ENCODE data around the gene MAML1. TPM values are rescaled to one million over a fixed set of nuclear protein-coding genes. Genes with fewer than 3 reads are reported as not detected.

MAML1 gene
- total and polyA plus RNA-seq, 10 of the 15 experiments (the other 5 are each of a cell fraction or from before 2014, with no cell fraction given): 0.42 to 23.9 (median 7.3) TPM

- TF ChIP-seq IRF3 (IDR thresholded peaks at IDR 0.05) (no peak), ZNF274 (IDR thresholded peaks at IDR 0.05; ENCODE audit: insufficient read depth, insufficient read length) (no peak), TARDBP (IDR thresholded peaks at IDR 0.05; ENCODE audit: borderline replicate concordance) (no peak), SP1 (IDR thresholded peaks at IDR 0.05; ENCODE audit: low read depth, low read length) (no peak), ZNF384 (IDR thresholded peaks at IDR 0.05; ENCODE audit: borderline replicate concordance, low read depth, low read length) (no peak), RAD51 (IDR thresholded peaks at IDR 0.05) (no peak), SPI1 (IDR thresholded peaks at IDR 0.05; ENCODE audit: borderline replicate concordance, insufficient read depth, low read depth, low read length) (no peak), SREBF2 (IDR thresholded peaks at IDR 0.05; ENCODE audit: low read length) (no peak), TBL1XR1 (IDR thresholded peaks at IDR 0.05; ENCODE audit: low read depth, low read length) (no peak), RB1 (IDR thresholded peaks at IDR 0.05; ENCODE audit: borderline replicate concordance) (no peak; the same call in 1 of the 2 replicates), E4F1 (IDR thresholded peaks at IDR 0.05; ENCODE audit: borderline replicate concordance, partially characterized antibody) (no peak), HDAC2 (IDR thresholded peaks at IDR 0.05) (no peak), DPF2 (IDR thresholded peaks at IDR 0.05) (peak; percentile 74), JUNB (IDR thresholded peaks at IDR 0.05) (no peak), ESRRA (IDR thresholded peaks at IDR 0.05; ENCODE audit: low read length) (no peak), TAF1 (IDR thresholded peaks at IDR 0.05; ENCODE audit: borderline replicate concordance, low read depth, low read length) (no peak), RELA (IDR thresholded peaks at IDR 0.05; ENCODE audit: borderline replicate concordance, partially characterized antibody) (no peak), EGR1 (IDR thresholded peaks at IDR 0.05; ENCODE audit: borderline replicate concordance in 1 of 2, low read depth in 2 of 2, low read length in 2 of 2) (no peak; a peak in 1 of 3 replicates), EED (IDR thresholded peaks at IDR 0.05; ENCODE audit: low read depth) (0 out of 2 replicates have a peak, but pooled peaks have one; percentile 22), SIX5 (IDR thresholded peaks at IDR 0.05; ENCODE audit: low read depth, low read length, severe bottlenecking) (no peak), RCOR1 (conservative IDR thresholded peaks at IDR 0.05; ENCODE audit: low read depth, low read length) (no peak), RELB (IDR thresholded peaks at IDR 0.05; ENCODE audit: low read depth) (no peak), RBBP5 (conservative IDR thresholded peaks at IDR 0.05) (no peak), SREBF1 (IDR thresholded peaks at IDR 0.05; ENCODE audit: low read length) (no peak), WRNIP1 (IDR thresholded peaks at IDR 0.05; ENCODE audit: borderline replicate concordance, low read depth, low read length) (no peak)
Observed at GRCh38 chr5:179819296-179820126, 86.9 kb downstream of the MAML1 start (continued).
